Measurements from ENCODE around the gene GPBP1L1. TPM values are rescaled to one million over a fixed set of nuclear protein-coding genes. Genes with fewer than 3 reads are reported as not detected.

The GPBP1L1 gene
- total and polyA plus RNA-seq, 2 of the 13 experiments (the other 11 are each of a cell fraction or from before 2014, with no cell fraction given) = 45.9 to 86.1 TPM

DNA sequence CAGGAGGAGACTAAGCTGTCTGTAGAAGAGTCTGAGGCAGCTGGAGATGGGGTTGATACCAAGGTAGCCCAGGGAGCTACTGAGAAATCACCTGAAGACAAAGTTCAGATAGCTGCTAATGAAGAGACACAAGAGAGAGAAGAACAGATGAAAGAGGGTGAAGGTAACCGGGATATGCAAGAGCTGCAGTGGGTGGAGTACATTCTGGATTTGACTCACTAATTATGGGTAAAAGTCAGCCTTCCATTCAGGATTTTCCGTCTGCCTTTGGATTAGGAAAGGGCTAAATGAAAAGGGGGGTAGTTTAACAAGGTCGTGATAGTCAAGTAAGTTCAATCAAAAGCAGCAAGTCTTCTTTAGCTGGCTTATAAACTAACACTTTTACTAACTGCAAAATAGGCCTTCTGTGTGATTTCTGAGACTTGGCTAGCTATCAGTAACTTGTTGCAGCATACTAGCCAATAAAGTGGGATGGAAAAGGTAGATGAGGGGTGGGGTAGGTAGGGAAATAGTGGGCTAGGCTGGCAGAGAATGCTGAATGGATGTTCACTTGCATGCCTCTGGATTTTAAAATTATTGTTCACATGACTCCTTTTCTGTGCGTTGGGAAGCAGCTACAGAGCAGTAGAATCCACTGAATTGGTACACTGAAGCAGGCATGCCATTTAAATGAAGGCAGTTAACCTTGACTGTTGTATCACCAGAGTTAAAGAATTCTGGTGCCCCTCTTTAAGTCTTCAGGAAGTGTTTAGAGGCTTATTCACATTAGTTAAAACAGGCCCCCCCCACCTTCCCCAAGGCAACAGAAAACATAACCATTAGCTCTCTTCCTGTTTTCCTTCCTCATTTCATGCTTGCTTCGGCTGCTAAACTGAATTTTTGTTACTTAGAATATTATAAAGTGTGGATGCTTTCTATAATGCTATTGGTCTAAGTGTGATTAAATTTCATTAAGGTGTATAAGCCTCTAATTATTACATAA is 77.9 kb downstream of the GPBP1L1 start:
- no peaks in the 10 kb centered on the region for H4K20me1 ChIP-seq (ENCODE audit: insufficient read depth, low read length)
- intact Hi-C loops (cut with micrococcal nuclease; ENCODE audit: unreplicated experiment) = no loop called here
- whole genome bisulfite sequencing (ENCODE audit: low lambda C conversion rate) = 97% methylated on average over 5 of the region's 5 CpGs
- ChIA-PET POLR2A (interaction anchor here (1.0 kb wide), 1 partner anchor 24 kb away, joined by 3 read pairs; no protein-coding TSS in a partner anchor), CTCF (ENCODE audit: low intra/inter-chr PET ratio, low total read pairs) (no interaction called here)
- in situ Hi-C loops (cut with HindIII; ENCODE audit: extremely low pct_ligation_motif_present, low pct_unique_long_range_greater_than_20kb) = no loop called here
- no peaks in the 10 kb centered on the region for H3K27me3 ChIP-seq (ENCODE audit: control insufficient read depth in 1 of 2, insufficient read depth in 2 of 2, low read length in 2 of 2)
- FAIRE-seq (no peak), DNase-seq (ENCODE audit: low spot score) (no peak), ATAC-seq (no peak)
- no peaks in the 10 kb centered on the region for H3K9me3 ChIP-seq (ENCODE audit: low read length)
- H3K79me2 ChIP-seq (ENCODE audit: insufficient read depth, low read length) = peaks cover 26% of the 10 kb centered on the region
- H3K4me2 ChIP-seq (ENCODE audit: low read depth, low read length) = no peak overlapping the region
- TF ChIP-seq RBM22 (optimal IDR thresholded peaks at IDR 0.05; ENCODE audit: low read length) = peak; percentile 19
- TF ChIP-seq, protein P1, sequence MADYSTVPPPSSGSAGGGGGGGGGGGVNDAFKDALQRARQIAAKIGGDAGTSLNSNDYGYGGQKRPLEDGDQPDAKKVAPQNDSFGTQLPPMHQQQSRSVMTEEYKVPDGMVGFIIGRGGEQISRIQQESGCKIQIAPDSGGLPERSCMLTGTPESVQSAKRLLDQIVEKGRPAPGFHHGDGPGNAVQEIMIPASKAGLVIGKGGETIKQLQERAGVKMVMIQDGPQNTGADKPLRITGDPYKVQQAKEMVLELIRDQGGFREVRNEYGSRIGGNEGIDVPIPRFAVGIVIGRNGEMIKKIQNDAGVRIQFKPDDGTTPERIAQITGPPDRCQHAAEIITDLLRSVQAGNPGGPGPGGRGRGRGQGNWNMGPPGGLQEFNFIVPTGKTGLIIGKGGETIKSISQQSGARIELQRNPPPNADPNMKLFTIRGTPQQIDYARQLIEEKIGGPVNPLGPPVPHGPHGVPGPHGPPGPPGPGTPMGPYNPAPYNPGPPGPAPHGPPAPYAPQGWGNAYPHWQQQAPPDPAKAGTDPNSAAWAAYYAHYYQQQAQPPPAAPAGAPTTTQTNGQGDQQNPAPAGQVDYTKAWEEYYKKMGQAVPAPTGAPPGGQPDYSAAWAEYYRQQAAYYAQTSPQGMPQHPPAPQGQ (CRISPR knock-in tag; IDR thresholded peaks at IDR 0.05; ENCODE audit: borderline replicate concordance) = no peak
- peaks cover 20% of the 10 kb centered on the region for H3K4me1 ChIP-seq (ENCODE audit: insufficient read depth, low read length)
- no peak overlapping the region for H3K4me3 ChIP-seq (replicated peaks in 1 of 3; ENCODE audit: insufficient read depth in 1 of 3, low read depth in 2 of 3, low read length in 3 of 3)
- H3K36me3 ChIP-seq (replicated peaks in 1 of 2; ENCODE audit: control insufficient read depth in 1 of 2, insufficient read depth in 2 of 2, low read length in 2 of 2) = peaks cover 25 to 78% of the 10 kb centered on the region in 2 experiments
- H3K9ac ChIP-seq (ENCODE audit: insufficient read depth, low read depth, low read length) = no peak overlapping the region
- no TSS peak for BruUV-seq (replicated peaks)
- no peak overlapping the region for H3K27ac ChIP-seq (ENCODE audit: extremely low read length, insufficient read depth, low read length)
- no peak overlapping the region for H2AFZ ChIP-seq (ENCODE audit: low read length)

GRCh38 chr1:45607404-45608074 is 78.8 kb downstream of the GPBP1L1 start:
- ChIA-PET POLR2A (interaction anchor here (0.6 kb wide), 1 partner anchor 64 kb away, joined by 3 read pairs; no protein-coding TSS in a partner anchor), CTCF (ENCODE audit: low intra/inter-chr PET ratio, low total read pairs) (no interaction called here)
- Histone ChIP-seq H3K27ac (ENCODE audit: extremely low read length, insufficient read depth, low read length) (no peak overlapping the region), H2AFZ (ENCODE audit: low read length) (no peak overlapping the region), H4K20me1 (ENCODE audit: insufficient read depth, low read length) (no peaks in the 10 kb centered on the region), H3K9ac (ENCODE audit: insufficient read depth, low read depth, low read length) (no peak overlapping the region), H3K36me3 (replicated peaks in 1 of 2; ENCODE audit: control insufficient read depth in 1 of 2, insufficient read depth in 2 of 2, low read length in 2 of 2) (peaks cover 25 to 76% of the 10 kb centered on the region in 2 experiments), H3K4me2 (ENCODE audit: low read depth, low read length) (no peak overlapping the region), H3K4me3 (replicated peaks in 1 of 3; ENCODE audit: insufficient read depth in 1 of 3, low read depth in 2 of 3, low read length in 3 of 3) (no peak overlapping the region), H3K27me3 (ENCODE audit: control insufficient read depth in 1 of 2, insufficient read depth in 2 of 2, low read length in 2 of 2) (no peaks in the 10 kb centered on the region), H3K9me3 (ENCODE audit: low read length) (no peaks in the 10 kb centered on the region), H3K4me1 (ENCODE audit: insufficient read depth, low read length) (peaks cover 20% of the 10 kb centered on the region), H3K79me2 (ENCODE audit: insufficient read depth, low read length) (peaks cover 35% of the 10 kb centered on the region)
- FAIRE-seq (no peak), DNase-seq (ENCODE audit: low spot score) (no peak), ATAC-seq (no peak)
- TF ChIP-seq, protein P2, sequence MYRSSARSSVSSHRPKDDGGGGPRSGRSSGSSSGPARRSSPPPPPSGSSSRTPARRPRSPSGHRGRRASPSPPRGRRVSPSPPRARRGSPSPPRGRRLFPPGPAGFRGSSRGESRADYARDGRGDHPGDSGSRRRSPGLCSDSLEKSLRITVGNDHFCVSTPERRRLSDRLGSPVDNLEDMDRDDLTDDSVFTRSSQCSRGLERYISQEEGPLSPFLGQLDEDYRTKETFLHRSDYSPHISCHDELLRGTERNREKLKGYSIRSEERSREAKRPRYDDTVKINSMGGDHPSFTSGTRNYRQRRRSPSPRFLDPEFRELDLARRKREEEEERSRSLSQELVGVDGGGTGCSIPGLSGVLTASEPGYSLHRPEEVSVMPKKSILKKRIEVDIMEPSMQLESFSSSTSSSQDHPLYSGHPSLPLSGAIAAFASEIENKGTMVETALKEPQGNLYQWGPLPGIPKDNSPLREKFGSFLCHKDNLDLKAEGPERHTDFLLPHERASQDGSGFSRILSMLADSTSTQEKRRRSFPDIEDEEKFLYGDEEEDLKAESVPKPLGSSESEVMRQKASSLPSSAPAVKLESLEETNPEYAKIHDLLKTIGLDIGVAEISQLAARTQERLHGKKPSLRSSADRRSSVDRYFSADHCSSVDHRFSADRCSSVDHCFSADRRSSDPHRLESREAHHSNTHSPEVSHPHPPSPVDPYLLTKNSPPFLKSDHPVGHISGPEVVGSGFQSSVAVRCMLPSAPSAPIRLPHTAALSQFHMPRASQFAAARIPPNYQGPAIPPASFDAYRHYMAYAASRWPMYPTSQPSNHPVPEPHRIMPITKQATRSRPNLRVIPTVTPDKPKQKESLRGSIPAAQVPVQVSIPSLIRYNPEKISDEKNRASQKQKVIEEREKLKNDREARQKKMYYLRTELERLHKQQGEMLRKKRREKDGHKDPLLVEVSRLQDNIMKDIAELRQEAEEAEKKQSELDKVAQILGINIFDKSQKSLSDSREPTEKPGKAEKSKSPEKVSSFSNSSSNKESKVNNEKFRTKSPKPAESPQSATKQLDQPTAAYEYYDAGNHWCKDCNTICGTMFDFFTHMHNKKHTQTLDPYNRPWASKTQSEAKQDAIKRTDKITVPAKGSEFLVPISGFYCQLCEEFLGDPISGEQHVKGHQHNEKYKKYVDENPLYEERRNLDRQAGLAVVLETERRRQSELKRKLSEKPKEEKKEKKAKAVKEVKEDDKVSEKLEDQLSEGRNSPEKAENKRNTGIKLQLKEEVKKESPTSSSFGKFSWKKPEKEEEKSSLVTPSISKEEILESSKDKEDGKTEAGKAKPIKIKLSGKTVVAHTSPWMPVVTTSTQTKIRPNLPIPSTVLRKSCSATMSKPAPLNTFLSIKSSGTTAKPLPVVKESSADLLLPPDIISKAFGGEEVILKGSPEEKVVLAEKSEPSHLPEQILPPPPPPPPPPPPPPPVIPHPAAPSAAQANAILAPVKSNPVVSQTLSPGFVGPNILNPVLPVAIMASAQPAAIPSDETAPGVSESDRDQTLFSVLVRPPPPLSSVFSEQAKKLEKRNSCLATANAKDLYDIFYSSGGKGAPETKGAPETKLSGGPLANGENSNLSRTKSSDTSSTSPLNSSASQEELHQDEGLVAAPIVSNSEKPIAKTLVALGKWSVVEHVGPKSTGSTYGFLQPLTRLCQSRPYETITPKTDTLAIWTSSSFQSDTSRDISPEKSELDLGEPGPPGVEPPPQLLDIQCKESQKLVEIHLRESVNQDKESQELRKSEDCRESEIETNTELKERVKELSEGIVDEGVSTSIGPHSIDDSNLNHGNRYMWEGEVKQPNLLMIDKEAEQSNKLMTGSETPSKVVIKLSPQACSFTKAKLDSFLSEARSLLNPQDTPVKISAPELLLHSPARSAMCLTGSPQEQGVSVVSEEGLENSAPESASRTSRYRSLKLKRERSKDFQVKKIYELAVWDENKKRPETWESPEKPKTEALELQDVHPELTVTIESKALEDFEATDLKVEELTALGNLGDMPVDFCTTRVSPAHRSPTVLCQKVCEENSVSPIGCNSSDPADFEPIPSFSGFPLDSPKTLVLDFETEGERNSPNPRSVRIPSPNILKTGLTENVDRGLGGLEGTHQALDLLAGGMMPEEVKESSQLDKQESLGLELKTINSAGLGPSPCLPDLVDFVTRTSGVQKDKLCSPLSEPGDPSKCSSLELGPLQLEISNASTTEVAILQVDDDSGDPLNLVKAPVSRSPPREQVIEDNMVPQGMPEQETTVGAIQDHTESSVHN (CRISPR knock-in tag; IDR thresholded peaks at IDR 0.05) = no peak
- in situ Hi-C loops (cut with HindIII; ENCODE audit: extremely low pct_ligation_motif_present, low pct_unique_long_range_greater_than_20kb) (no loop called here), intact Hi-C loops (cut with micrococcal nuclease; ENCODE audit: unreplicated experiment) (no loop called here)
- WGBS (ENCODE audit: low lambda C conversion rate) = 91% methylated on average over 6 of the region's 6 CpGs
- BruUV-seq (replicated peaks) = TSS peak; percentile 52
